Naive thymus-derived CD4-positive, alpha-beta T cell (primary cell): ENCODE measurements around the gene SELENOI. TPM values are rescaled to one million over a fixed set of nuclear protein-coding genes. Genes with fewer than 3 reads are reported as not detected.

Source experiments
- ATAC-seq: fragments of 150-1000 bp; cut with Tn5 transposase; 2 replicates; pipeline ENCODE4 v1.10.0; 2021; ENCODE audit warnings: mild to moderate bottlenecking, moderate library complexity
- CTCF ChIA-PET: fragments of 350-600 bp; sonication (Branson Sonifier 250); formaldehyde crosslinking; loops from one replicate; lab custom pipeline; 2021; ENCODE audit warnings: antibody characterized with exemption; lab: Charles Lee
- POLR2A ChIA-PET: fragments of 350-600 bp; sonication (Branson Sonifier 250); formaldehyde crosslinking; loops from one replicate; lab custom pipeline; 2021; ENCODE audit warnings: antibody characterized with exemption, inconsistent platforms; lab: Charles Lee
- DNase-seq, 9 donors: peaks; one replicate each; pipeline versions ENCODE4 v3.0.0 to v3.0.0-alpha.2; 2020 to 2022; ENCODE audit warnings: mixed read lengths in 1 of 9
- H3K27ac ChIP-seq: one replicate; pipeline ENCODE4 v1.7.0; 2013; ENCODE audit warnings: mild to moderate bottlenecking, low read depth, low read length, moderate library complexity
- H3K27me3 ChIP-seq, 2 donors: one replicate each; pipeline ENCODE4 v1.7.0; 2013; ENCODE audit warnings: low read length in 2 of 2, mild to moderate bottlenecking in 2 of 2, moderate library complexity in 2 of 2; ENCODE audit not compliant: control insufficient read depth in 2 of 2, insufficient read depth in 2 of 2
- H3K36me3 ChIP-seq, 3 experiments: 1 replicate in 2 of 3; 2 replicates in 1 of 3; pipeline ENCODE4 v1.7.0; 2013; ENCODE audit warnings: low read length in 3 of 3, mild to moderate bottlenecking in 3 of 3, moderate library complexity in 1 of 3; ENCODE audit not compliant: insufficient read depth in 3 of 3, control insufficient read depth in 2 of 3
- H3K4me1 ChIP-seq, 2 donors: one replicate each; pipeline ENCODE4 v1.7.0; 2013; ENCODE audit warnings: low read length in 2 of 2, mild to moderate bottlenecking in 2 of 2, moderate library complexity in 1 of 2; ENCODE audit not compliant: control insufficient read depth in 2 of 2, insufficient read depth in 2 of 2
- H3K4me3 ChIP-seq: 2 replicates; pipeline ENCODE4 v1.7.0; 2013; ENCODE audit warnings: mild to moderate bottlenecking, low read length
- H3K9me3 ChIP-seq, 3 experiments: 1 replicate in 2 of 3; 2 replicates in 1 of 3; pipeline ENCODE4 v1.7.0; 2013; ENCODE audit warnings: low read length in 3 of 3; ENCODE audit not compliant: control insufficient read depth in 2 of 3
- H3K27ac Mint-ChIP-seq, 9 donors: one replicate each; pipeline ENCODE4 v1.8.0; 2020 to 2022; ENCODE audit warnings: mixed read lengths in 9 of 9, mild to moderate bottlenecking in 8 of 9, moderate library complexity in 5 of 9, inconsistent platforms in 2 of 9
- H3K27me3 Mint-ChIP-seq, 5 donors: one replicate each; pipeline ENCODE4 v1.8.0; 2021 to 2022; ENCODE audit warnings: mixed read lengths in 5 of 5, mild to moderate bottlenecking in 1 of 5
- H3K36me3 Mint-ChIP-seq, 5 donors: one replicate each; pipeline ENCODE4 v1.8.0; 2020 to 2022; ENCODE audit warnings: mixed read lengths in 5 of 5, mild to moderate bottlenecking in 3 of 5, inconsistent platforms in 1 of 5
- H3K4me1 Mint-ChIP-seq, 7 donors: one replicate each; pipeline ENCODE4 v1.8.0; 2020 to 2022; ENCODE audit warnings: mixed read lengths in 7 of 7, mild to moderate bottlenecking in 3 of 7, inconsistent platforms in 1 of 7
- H3K4me3 Mint-ChIP-seq, 10 donors: one replicate each; pipeline ENCODE4 v1.8.0; 2020 to 2022; ENCODE audit warnings: mild to moderate bottlenecking in 10 of 10, mixed read lengths in 10 of 10, moderate library complexity in 6 of 10, inconsistent platforms in 2 of 10
- H3K9me3 Mint-ChIP-seq, 11 donors: one replicate each; pipeline ENCODE4 v1.8.0; 2020 to 2022; ENCODE audit warnings: mixed read lengths in 11 of 11, mild to moderate bottlenecking in 4 of 11, inconsistent platforms in 1 of 11, moderate library complexity in 1 of 11
- intact Hi-C, 2 donors: fragments of 100-400 bp; cut with micrococcal nuclease; formaldehyde crosslinking; loops; one replicate each; pipeline ENCODE4 v1.15.1; 2023
- polyA plus RNA-seq, 2 donors: library from polyadenylated mRNA; unstranded; fragments of 300-500 nt; fragmentation: Illumina TruSeq; gene quantifications; one replicate each; pipeline ENCODE4 v1.2.3, GENCODE V29; 2021
- total RNA-seq, 6 experiments: library from RNA in 5 of 6; stranded (reverse) in 5 of 6; gene quantifications; 1 replicate in 5 of 6; 2 replicates in 1 of 6; pipeline ENCODE4 v1.2.3 and lab custom pipeline; 2021 to 2026

SELENOI gene
- total and polyA plus RNA-seq, 7 experiments from 2014 or later = 3.4 to 33.6 (median 19.3) TPM

- Histone ChIP-seq H3K27ac (no peak overlapping the region), H3K27me3 (no peaks in the 10 kb centered on the region), H3K4me1 (no peaks in the 10 kb centered on the region), H3K9me3 (no peaks in the 10 kb centered on the region), H3K36me3 (peaks cover 0 to 24% (median 0%) of the 10 kb centered on the region in 3 experiments), H3K4me3 (no peak overlapping the region)
- Mint-ChIP-seq H3K27ac (no peak overlapping the region), H3K9me3 (no peaks in the 10 kb centered on the region), H3K4me3 (no peak overlapping the region), H3K36me3 (peaks cover 0 to 28% (median 0%) of the 10 kb centered on the region in 5 donors), H3K27me3 (no peaks in the 10 kb centered on the region), H3K4me1 (no peaks in the 10 kb centered on the region)
- intact Hi-C loops = no loop called here
- CTCF ChIA-PET = no interaction called here
- DNase-seq (no peak), ATAC-seq (no peak)
- POLR2A ChIA-PET = no interaction called here
Measured at GRCh38 chr2:26313446-26313845, 32.5 kb upstream of the SELENOI start.

- Mint-ChIP-seq H3K9me3 (no peaks in the 10 kb centered on the region), H3K27ac (no peak overlapping the region), H3K4me1 (no peaks in the 10 kb centered on the region), H3K27me3 (peaks cover 0 to 2% (median 0%) of the 10 kb centered on the region in 5 donors), H3K36me3 (peaks cover 0 to 25% (median 0%) of the 10 kb centered on the region in 5 donors), H3K4me3 (no peak overlapping the region)
- Histone ChIP-seq H3K36me3 (peaks cover 0 to 20% (median 0%) of the 10 kb centered on the region in 3 experiments), H3K4me3 (no peak overlapping the region), H3K9me3 (no peaks in the 10 kb centered on the region), H3K4me1 (no peaks in the 10 kb centered on the region), H3K27ac (no peak overlapping the region), H3K27me3 (no peaks in the 10 kb centered on the region)
- no peak for ATAC-seq
- POLR2A ChIA-PET = no interaction called here
- CTCF ChIA-PET = no interaction called here
- DNase-seq = no peak
- intact Hi-C loops = no loop called here
Measured at GRCh38 chr2:26314243-26314642, 31.7 kb upstream of the SELENOI start.

- H3K36me3 Mint-ChIP-seq = peaks cover 0 to 13% (median 0%) of the 10 kb centered on the region in 5 donors
- intact Hi-C loops = no loop called here
- Histone ChIP-seq H3K36me3 (peaks cover 0 to 5% (median 0%) of the 10 kb centered on the region in 3 experiments), H3K4me1 (no peaks in the 10 kb centered on the region), H3K27ac (no peak overlapping the region), H3K27me3 (no peaks in the 10 kb centered on the region), H3K4me3 (no peak overlapping the region), H3K9me3 (no peaks in the 10 kb centered on the region)
- ChIA-PET CTCF (no interaction called here), POLR2A (no interaction called here)
- DNase-seq (no peak), ATAC-seq (no peak)
- H3K9me3 Mint-ChIP-seq = no peaks in the 10 kb centered on the region
- H3K4me1 Mint-ChIP-seq = peaks cover 0 to 5% (median 0%) of the 10 kb centered on the region in 7 donors
- H3K27me3 Mint-ChIP-seq = peaks cover 0 to 6% (median 0%) of the 10 kb centered on the region in 5 donors
- H3K4me3 Mint-ChIP-seq = no peak overlapping the region
- no peak overlapping the region for H3K27ac Mint-ChIP-seq
Measured at GRCh38 chr2:26316041-26316440, 29.9 kb upstream of the SELENOI start.

- Mint-ChIP-seq H3K4me1 (peaks cover 0 to 5% (median 0%) of the 10 kb centered on the region in 7 donors), H3K27ac (no peak overlapping the region), H3K9me3 (no peaks in the 10 kb centered on the region), H3K27me3 (peaks cover 0 to 10% (median 0%) of the 10 kb centered on the region in 5 donors), H3K36me3 (peaks cover 0 to 6% (median 0%) of the 10 kb centered on the region in 5 donors), H3K4me3 (no peak overlapping the region)
- Histone ChIP-seq H3K9me3 (no peaks in the 10 kb centered on the region), H3K4me3 (no peak overlapping the region), H3K27ac (no peak overlapping the region), H3K27me3 (no peaks in the 10 kb centered on the region), H3K36me3 (no peaks in the 10 kb centered on the region), H3K4me1 (no peaks in the 10 kb centered on the region)
- DNase-seq (no peak), ATAC-seq (no peak)
- CTCF ChIA-PET = interaction anchor here (0.6 kb wide), 1 partner anchor 1307 kb away, joined by 4 read pairs; no protein-coding TSS in a partner anchor
- POLR2A ChIA-PET = no interaction called here
- intact Hi-C loops = no loop called here
Measured at GRCh38 chr2:26316845-26317244, 29.1 kb upstream of the SELENOI start.

- DNase-seq = no peak
- peaks cover 0 to 10% (median 0%) of the 10 kb centered on the region in 5 donors for H3K27me3 Mint-ChIP-seq
- intact Hi-C loops = no loop called here
- H3K4me3 Mint-ChIP-seq = no peak overlapping the region
- H3K36me3 Mint-ChIP-seq = peaks cover 0 to 6% (median 0%) of the 10 kb centered on the region in 5 donors
- Histone ChIP-seq H3K9me3 (no peaks in the 10 kb centered on the region), H3K36me3 (no peaks in the 10 kb centered on the region), H3K4me3 (no peak overlapping the region), H3K27me3 (no peaks in the 10 kb centered on the region), H3K27ac (no peak overlapping the region), H3K4me1 (no peaks in the 10 kb centered on the region)
- no peaks in the 10 kb centered on the region for H3K9me3 Mint-ChIP-seq
- no peak overlapping the region for H3K27ac Mint-ChIP-seq
- no peak for ATAC-seq
- ChIA-PET CTCF (interaction anchor here (0.6 kb wide), 1 partner anchor 1308 kb away, joined by 4 read pairs; no protein-coding TSS in a partner anchor), POLR2A (no interaction called here)
- H3K4me1 Mint-ChIP-seq = peaks cover 0 to 5% (median 0%) of the 10 kb centered on the region in 7 donors
Measured at GRCh38 chr2:26317377-26318105, 28.4 kb upstream of the SELENOI start.

- ChIA-PET CTCF (no interaction called here), POLR2A (no interaction called here)
- ATAC-seq (no peak), DNase-seq (no peak)
- H3K9me3 Mint-ChIP-seq = no peaks in the 10 kb centered on the region
- Histone ChIP-seq H3K4me1 (no peaks in the 10 kb centered on the region), H3K9me3 (no peaks in the 10 kb centered on the region), H3K27me3 (no peaks in the 10 kb centered on the region), H3K36me3 (no peaks in the 10 kb centered on the region), H3K4me3 (no peak overlapping the region), H3K27ac (no peak overlapping the region)
- peaks cover 0 to 6% (median 0%) of the 10 kb centered on the region in 5 donors for H3K36me3 Mint-ChIP-seq
- H3K4me1 Mint-ChIP-seq = peaks cover 0 to 5% (median 0%) of the 10 kb centered on the region in 7 donors
- peaks cover 0 to 10% (median 0%) of the 10 kb centered on the region in 5 donors for H3K27me3 Mint-ChIP-seq
- intact Hi-C loops = no loop called here
- no peak overlapping the region for H3K27ac Mint-ChIP-seq
- no peak overlapping the region for H3K4me3 Mint-ChIP-seq
Measured at GRCh38 chr2:26318950-26319349, 27.0 kb upstream of the SELENOI start.
